Smooth muscle cell (in vitro differentiated cells): Measurements from ENCODE around the gene FXYD2. TPM values are rescaled to one million over a fixed set of nuclear protein-coding genes. Genes with fewer than 3 reads are reported as not detected.

Experiments
- DNase-seq: peaks from one replicate; lab custom pipeline; 2025; ENCODE audit not compliant: unreplicated experiment; lab: John Stamatoyannopoulos, UW
- H2AFZ ChIP-seq: fragments of 200-600 bp; sonication (generic); 2 replicates; pipeline ENCODE4 v1.6.0; 2016; ENCODE audit warnings: antibody characterized with exemption, low read depth, mild to moderate bottlenecking
- H3F3A ChIP-seq: fragments of 200-600 bp; sonication (generic); 2 replicates; pipeline ENCODE4 v1.6.0; 2017; ENCODE audit warnings: antibody characterized with exemption, low read depth
- H3K27ac ChIP-seq: fragments of 200-600 bp; sonication (generic); 2 replicates; pipeline ENCODE4 v1.5.1; 2016; ENCODE audit warnings: low read depth, mild to moderate bottlenecking
- H3K27me3 ChIP-seq: fragments of 200-600 bp; sonication (generic); 2 replicates; pipeline ENCODE4 v1.6.1; 2016; ENCODE audit warnings: low read depth, mild to moderate bottlenecking
- H3K36me3 ChIP-seq: fragments of 200-600 bp; sonication (generic); 2 replicates; pipeline ENCODE4 v1.5.1; 2016; ENCODE audit warnings: low read depth
- H3K4me1 ChIP-seq: fragments of 200-600 bp; sonication (generic); 2 replicates; pipeline ENCODE4 v1.5.1; 2016; ENCODE audit warnings: low read depth
- H3K4me2 ChIP-seq: fragments of 200-600 bp; sonication (generic); 2 replicates; pipeline ENCODE4 v1.6.0; 2016; ENCODE audit warnings: mild to moderate bottlenecking
- H3K4me3 ChIP-seq: fragments of 200-600 bp; sonication (generic); 2 replicates; pipeline ENCODE4 v1.5.1; 2016; ENCODE audit warnings: mild to moderate bottlenecking
- H3K79me2 ChIP-seq: fragments of 200-600 bp; sonication (generic); 2 replicates; pipeline ENCODE4 v1.6.0; 2016; ENCODE audit warnings: low read depth, mild to moderate bottlenecking
- H3K9ac ChIP-seq: fragments of 200-600 bp; sonication (generic); 2 replicates; pipeline ENCODE4 v1.6.0; 2016; ENCODE audit warnings: low read depth
- H3K9me3 ChIP-seq: fragments of 200-600 bp; sonication (generic); replicated peaks from 2 replicates; pipeline ENCODE4 v1.5.1; 2016; ENCODE audit warnings: low read depth
- H4K20me1 ChIP-seq: fragments of 200-600 bp; sonication (generic); 2 replicates; pipeline ENCODE4 v1.6.0; 2016; ENCODE audit warnings: low read depth
- WGBS: methylation state at CpG from one replicate; pipeline ENCODE4 v1.1.7; 2016; ENCODE audit warnings: low lambda C conversion rate; 5-methylcytosine and 5-hydroxymethylcytosine counted together
- polyA plus RNA-seq: library from polyadenylated mRNA; unstranded; fragments of >200 nt; fragmentation: Nextera tagmentation; extraction: Ambion mirVana; gene quantifications from 2 replicates; pipeline ENCODE4 v1.2.1, GENCODE V29; 2016
- total RNA-seq: library from RNA; depleted of rRNA; stranded (reverse); fragments of >200 nt; gene quantifications from 2 replicates; pipeline ENCODE4 v1.2.3, GENCODE V29; 2014
- TF ChIP-seq, protein P1 (sequence below): fragments of 200-600 bp; sonication (generic); IDR thresholded peaks from 2 replicates; pipeline ENCODE4 v1.5.1; 2017; ENCODE audit warnings: borderline replicate concordance, mild to moderate bottlenecking, antibody characterized with exemption; ENCODE audit not compliant: insufficient read depth, poor library complexity, severe bottlenecking

The FXYD2 gene
- total and polyA plus RNA-seq, 2 experiments from 2014 or later = 1.00 TPM; not detected in 1

GRCh38 chr11:117843666-117844484 is 19.3 kb upstream of the FXYD2 start:
- WGBS = 34% methylated on average over 9 of the region's 9 CpGs
- no peak overlapping the region for H3K4me3 ChIP-seq
- H2AFZ ChIP-seq = no peak overlapping the region
- no peaks in the 10 kb centered on the region for H3F3A ChIP-seq
- no peaks in the 10 kb centered on the region for H3K4me1 ChIP-seq
- no peak overlapping the region for H3K27ac ChIP-seq
- H3K9me3 ChIP-seq = no peaks in the 10 kb centered on the region
- no peak overlapping the region for H3K9ac ChIP-seq
- TF ChIP-seq, protein P1, sequence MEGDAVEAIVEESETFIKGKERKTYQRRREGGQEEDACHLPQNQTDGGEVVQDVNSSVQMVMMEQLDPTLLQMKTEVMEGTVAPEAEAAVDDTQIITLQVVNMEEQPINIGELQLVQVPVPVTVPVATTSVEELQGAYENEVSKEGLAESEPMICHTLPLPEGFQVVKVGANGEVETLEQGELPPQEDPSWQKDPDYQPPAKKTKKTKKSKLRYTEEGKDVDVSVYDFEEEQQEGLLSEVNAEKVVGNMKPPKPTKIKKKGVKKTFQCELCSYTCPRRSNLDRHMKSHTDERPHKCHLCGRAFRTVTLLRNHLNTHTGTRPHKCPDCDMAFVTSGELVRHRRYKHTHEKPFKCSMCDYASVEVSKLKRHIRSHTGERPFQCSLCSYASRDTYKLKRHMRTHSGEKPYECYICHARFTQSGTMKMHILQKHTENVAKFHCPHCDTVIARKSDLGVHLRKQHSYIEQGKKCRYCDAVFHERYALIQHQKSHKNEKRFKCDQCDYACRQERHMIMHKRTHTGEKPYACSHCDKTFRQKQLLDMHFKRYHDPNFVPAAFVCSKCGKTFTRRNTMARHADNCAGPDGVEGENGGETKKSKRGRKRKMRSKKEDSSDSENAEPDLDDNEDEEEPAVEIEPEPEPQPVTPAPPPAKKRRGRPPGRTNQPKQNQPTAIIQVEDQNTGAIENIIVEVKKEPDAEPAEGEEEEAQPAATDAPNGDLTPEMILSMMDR = peak; percentile 98
- H4K20me1 ChIP-seq = no peaks in the 10 kb centered on the region
- peak; percentile 48 for DNase-seq
- H3K27me3 ChIP-seq = no peaks in the 10 kb centered on the region
- H3K4me2 ChIP-seq = no peak overlapping the region
- H3K79me2 ChIP-seq = no peaks in the 10 kb centered on the region
- H3K36me3 ChIP-seq = no peaks in the 10 kb centered on the region

DNA sequence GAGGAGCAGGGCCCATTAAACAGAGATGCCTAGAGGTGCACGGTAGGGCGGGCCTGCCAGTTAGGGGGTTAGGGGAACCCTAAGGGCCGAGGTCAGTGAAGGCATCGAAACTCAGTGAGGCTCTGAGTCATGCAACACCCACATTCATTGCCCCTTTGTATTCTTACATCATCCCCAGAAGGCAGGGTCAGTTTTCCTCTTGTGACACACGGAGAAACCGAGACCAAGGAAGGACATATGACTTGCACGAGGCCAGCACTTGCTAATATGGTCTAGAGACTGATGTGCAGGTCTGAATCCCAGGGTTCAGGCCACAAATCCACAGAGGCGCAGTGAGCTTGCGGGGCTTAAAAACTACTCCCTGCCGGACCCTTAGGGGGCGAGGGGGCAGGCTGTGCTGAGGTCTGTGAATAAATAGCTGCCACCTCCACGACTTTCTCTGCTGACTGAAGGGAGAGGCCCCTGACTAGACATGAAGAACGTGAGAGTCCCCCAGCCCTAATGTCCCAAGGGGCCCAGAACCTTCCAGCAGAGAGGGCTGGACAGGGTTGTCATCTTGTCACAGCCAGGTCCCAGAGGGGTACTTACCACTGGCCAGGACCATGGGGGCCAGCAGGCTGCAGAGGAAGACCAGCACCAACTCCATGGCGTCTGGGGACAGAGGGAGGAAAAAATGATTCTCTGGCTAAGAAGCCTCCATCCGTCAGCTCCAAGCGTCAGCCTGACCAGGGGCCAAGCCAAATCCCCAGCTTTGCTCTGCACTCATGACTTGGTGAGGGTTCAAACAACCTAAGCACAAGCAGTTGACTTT is 17.8 kb upstream of the FXYD2 start:
- Histone ChIP-seq H3K27me3 (no peaks in the 10 kb centered on the region), H3K9me3 (no peaks in the 10 kb centered on the region), H2AFZ (no peak overlapping the region), H3K36me3 (no peaks in the 10 kb centered on the region), H3K27ac (no peak overlapping the region), H3K9ac (no peak overlapping the region), H3K4me2 (no peak overlapping the region), H3F3A (no peaks in the 10 kb centered on the region), H3K4me1 (no peaks in the 10 kb centered on the region), H3K79me2 (no peaks in the 10 kb centered on the region), H4K20me1 (no peaks in the 10 kb centered on the region), H3K4me3 (no peak overlapping the region)
- no peak for DNase-seq
- 75% methylated on average over 16 of the region's 16 CpGs for WGBS
- TF ChIP-seq, protein P1 = no peak

- Histone ChIP-seq H3K36me3 (no peaks in the 10 kb centered on the region), H3K27me3 (no peaks in the 10 kb centered on the region), H2AFZ (no peak overlapping the region), H3K9ac (no peak overlapping the region), H3K4me3 (no peak overlapping the region), H4K20me1 (no peaks in the 10 kb centered on the region), H3F3A (no peaks in the 10 kb centered on the region), H3K79me2 (no peaks in the 10 kb centered on the region), H3K4me2 (no peak overlapping the region), H3K9me3 (no peaks in the 10 kb centered on the region), H3K4me1 (no peaks in the 10 kb centered on the region), H3K27ac (no peak overlapping the region)
- DNase-seq = no peak
- 94% methylated on average over 7 of the region's 7 CpGs for WGBS
- TF ChIP-seq, protein P1 = no peak
Observed at GRCh38 chr11:117841551-117842031, 17.0 kb upstream of the FXYD2 start.
